DMS 273 treated with DMSO at 0.1 percent for 48 hours (cell line): Measurements from ENCODE around the gene NAALADL2.

Experiments used
- DNase-seq: peaks from one replicate; lab custom pipeline; 2025; lab: John Stamatoyannopoulos, UW

NAALADL2 gene

GRCh38 chr3:175662815-175663214, 803.7 kb downstream of the NAALADL2 start:
- DNase-seq = no peak

GRCh38 chr3:175664911-175665310, 805.8 kb downstream of the NAALADL2 start:
- DNase-seq = no peak

GRCh38 chr3:175668300-175668699, 809.2 kb downstream of the NAALADL2 start:
- DNase-seq = no peak

- DNase-seq = no peak
Measured at GRCh38 chr3:175670557-175670956, 811.4 kb downstream of the NAALADL2 start.

- no peak for DNase-seq
Measured at GRCh38 chr3:175672119-175672689, 813.1 kb downstream of the NAALADL2 start.

- no peak for DNase-seq
Measured at GRCh38 chr3:175679568-175679967, 820.4 kb downstream of the NAALADL2 start.

GRCh38 chr3:175692256-175692655, 833.1 kb downstream of the NAALADL2 start:
- DNase-seq = no peak

- DNase-seq = no peak
Measured at GRCh38 chr3:175695251-175695650, 836.1 kb downstream of the NAALADL2 start.

GRCh38 chr3:175702956-175703355, 843.8 kb downstream of the NAALADL2 start:
- no peak for DNase-seq

- no peak for DNase-seq
Measured at GRCh38 chr3:175704366-175705055, 845.4 kb downstream of the NAALADL2 start.

GRCh38 chr3:175713268-175713667, 854.1 kb downstream of the NAALADL2 start:
- DNase-seq = no peak

- DNase-seq = no peak
Measured at GRCh38 chr3:175716446-175716845, 857.3 kb downstream of the NAALADL2 start.

GRCh38 chr3:175726228-175726627, 867.1 kb downstream of the NAALADL2 start:
- DNase-seq = no peak

- peak; percentile 31 for DNase-seq
Measured at GRCh38 chr3:175728566-175728965, 869.4 kb downstream of the NAALADL2 start.

GRCh38 chr3:175729466-175729865, 870.3 kb downstream of the NAALADL2 start:
- DNase-seq = no peak

GRCh38 chr3:175731543-175731942, 872.4 kb downstream of the NAALADL2 start:
- DNase-seq = no peak

GRCh38 chr3:175732017-175732416, 872.9 kb downstream of the NAALADL2 start:
- no peak for DNase-seq

GRCh38 chr3:175735866-175736265, 876.7 kb downstream of the NAALADL2 start:
- DNase-seq = no peak

GRCh38 chr3:175737646-175738572, 878.8 kb downstream of the NAALADL2 start:
- DNase-seq = no peak

GRCh38 chr3:175741951-175742350, 882.8 kb downstream of the NAALADL2 start:
- DNase-seq = no peak

- DNase-seq = no peak
Measured at GRCh38 chr3:175743733-175744400, 884.7 kb downstream of the NAALADL2 start.

- no peak for DNase-seq
Measured at GRCh38 chr3:175746308-175746707, 887.2 kb downstream of the NAALADL2 start.
